Posterior cingulate gyrus (tissue), 11 donors: ENCODE data around the gene CEP295NL.
A peak's percentile ranks its signal among the peaks of the same experiment; 100 is the strongest.
"Not testable (repeated sequence)": the region's sequence is repeated elsewhere in the genome, so short reads cannot be mapped to it uniquely, and the experiment has no call there.

ENCODE experiments used
- DNase-seq, 10 donors: peaks; one replicate each; pipeline versions ENCODE4 v3.0.0 to v3.0.0-alpha.2; 2020 to 2021; ENCODE audit warnings: mixed read lengths in 3 of 10
- intact Hi-C: fragments of 100-400 bp; cut with DNase I; formaldehyde crosslinking; loops from one replicate; pipeline ENCODE4 v1.15.1; 2023

Gene CEP295NL

GRCh38 chr17:78892062-78892456, 10.9 kb downstream of the CEP295NL start:
- intact Hi-C loops, result no loop called here
- no peak for DNase-seq

DNA sequence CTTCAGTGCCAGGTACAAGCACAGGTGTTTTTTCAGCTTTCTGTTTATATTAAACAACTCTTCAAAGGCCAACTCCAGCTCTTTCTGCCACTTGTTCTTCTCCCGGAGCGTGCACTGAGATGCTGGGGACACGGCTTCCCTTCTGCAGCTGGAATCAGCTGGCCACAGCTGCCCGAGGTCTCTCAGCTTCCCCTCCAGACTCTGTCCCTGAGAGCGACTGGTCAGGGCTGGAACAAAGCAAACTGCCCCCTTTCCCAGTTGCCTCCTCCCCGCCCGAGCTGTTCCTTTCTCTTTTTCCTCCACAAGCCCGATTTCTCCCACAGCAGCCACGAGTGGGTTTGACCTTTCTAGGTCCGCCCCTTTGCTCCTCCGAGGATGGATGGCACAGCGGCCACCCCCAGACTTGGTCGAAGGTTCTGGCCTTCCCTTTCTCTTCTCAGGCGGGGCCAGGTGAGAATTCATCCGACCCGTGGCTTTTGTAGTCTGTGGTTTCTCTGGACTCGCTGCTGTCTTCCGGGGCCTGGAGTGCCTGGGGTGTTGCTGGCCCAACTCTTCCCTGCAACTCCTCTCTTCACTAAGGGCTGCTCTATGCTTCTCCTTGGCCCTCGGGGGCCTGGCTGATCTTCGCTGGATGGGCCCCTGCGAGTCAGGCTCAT, 11.5 kb downstream of the CEP295NL start:
- intact Hi-C loops, result no loop called here
- DNase-seq, result peak in 1 of 10 donors; percentile 46

DNA sequence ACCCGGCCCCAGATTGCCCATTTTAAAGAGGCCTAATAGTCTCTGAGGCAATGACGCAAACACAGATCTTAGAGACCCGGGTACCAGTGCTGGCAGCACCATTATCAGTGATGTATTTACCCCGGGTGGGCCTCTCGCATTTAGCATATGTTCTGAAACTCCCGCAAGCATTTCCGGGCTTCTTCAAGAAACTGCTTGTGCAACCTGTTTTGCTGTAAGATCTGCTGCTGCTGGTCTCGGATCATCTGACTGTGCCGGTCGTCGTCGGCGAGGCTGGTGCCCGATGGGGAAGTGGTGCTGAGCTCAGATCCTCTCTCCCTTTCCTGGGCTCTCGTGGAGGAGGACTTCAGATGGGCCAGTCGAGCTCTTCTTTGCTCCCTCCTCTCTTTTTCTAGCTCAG, 12.5 kb downstream of the CEP295NL start:
- intact Hi-C loops, result no loop called here

GRCh38 chr17:78890096-78890495, 12.9 kb downstream of the CEP295NL start:
- intact Hi-C loops, DNase-seq: not testable (repeated sequence)

More for the DNA sequence above, 12.5 kb downstream of the CEP295NL start:
- peak in 8 of 10 donors; percentile 49 to 91 (median 64) for DNase-seq

- DNase-seq, result no peak
- intact Hi-C loops, result no loop called here
Observed at GRCh38 chr17:78889531-78889930, 13.5 kb downstream of the CEP295NL start.

DNA sequence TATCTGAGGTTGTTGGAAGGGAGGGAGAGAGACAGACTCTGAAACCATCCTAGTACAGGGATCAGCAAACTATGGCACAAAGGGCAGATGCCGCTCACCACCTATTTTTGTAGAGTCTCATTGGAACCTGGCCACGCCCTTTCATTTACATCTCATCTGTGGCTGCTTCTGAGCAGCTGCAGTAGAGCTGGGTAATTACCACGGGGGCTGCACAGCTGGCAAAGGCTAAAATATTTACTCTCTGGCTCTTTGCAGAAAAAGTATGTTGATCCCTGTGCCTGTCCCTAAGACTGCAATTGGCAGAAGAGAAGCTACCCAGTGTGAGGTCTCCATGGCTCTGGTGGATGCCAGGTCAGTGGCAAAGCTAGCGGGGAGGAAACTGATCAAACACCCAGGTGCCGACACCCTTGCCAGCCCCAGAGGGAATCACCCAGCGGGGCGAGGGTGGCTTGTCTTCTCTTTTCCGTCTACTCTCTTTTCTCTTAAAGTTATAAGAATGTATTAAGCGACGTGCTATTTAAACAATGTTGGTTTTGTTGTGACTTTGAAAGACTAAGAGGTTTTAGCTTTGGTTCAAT, 14.0 kb downstream of the CEP295NL start:
- intact Hi-C loops, result no loop called here
- no peak for DNase-seq

- intact Hi-C loops, result no loop called here
- no peak for DNase-seq
Observed at GRCh38 chr17:78886954-78887353, 16.0 kb downstream of the CEP295NL start.

DNA sequence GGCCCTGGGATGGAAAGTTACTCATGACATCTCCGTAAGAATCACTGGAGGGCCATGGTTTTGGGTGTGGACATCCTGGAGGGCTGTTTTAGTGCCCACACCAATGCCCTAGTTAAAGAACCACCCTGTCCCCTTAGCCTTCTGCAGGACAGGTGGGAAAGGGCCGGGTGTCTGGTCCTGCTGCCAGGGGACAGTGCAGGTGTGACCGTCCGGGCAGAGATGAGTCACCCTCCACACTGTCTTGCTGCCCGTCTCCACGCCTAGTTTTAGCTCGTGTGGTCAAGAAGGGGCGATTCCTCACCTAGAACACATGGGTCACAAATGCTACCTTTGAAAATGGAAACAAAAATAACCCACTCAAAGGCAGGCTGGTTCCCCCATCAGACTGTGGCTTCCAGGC, 17.0 kb downstream of the CEP295NL start:
- intact Hi-C loops, result no loop called here
- no peak for DNase-seq

- intact Hi-C loops, result loop anchor here (5.0 kb wide), 1 partner anchor 37 kb away; no protein-coding TSS in a partner anchor
- DNase-seq, result peak in 1 of 10 donors; percentile 84
Observed at GRCh38 chr17:78884876-78885667, 17.9 kb downstream of the CEP295NL start.

GRCh38 chr17:78884148-78884825, 18.7 kb downstream of the CEP295NL start:
- DNase-seq, result peak in 8 of 10 donors; percentile 54 to 95 (median 70)
- intact Hi-C loops, result loop anchor here (5.0 kb wide), 1 partner anchor 38 kb away; no protein-coding TSS in a partner anchor

GRCh38 chr17:78883533-78884131, 19.4 kb downstream of the CEP295NL start:
- DNase-seq, result peak; percentile 71 to 97 (median 84)
- intact Hi-C loops, result loop anchor here (5.0 kb wide), 1 partner anchor 39 kb away; no protein-coding TSS in a partner anchor

DNA sequence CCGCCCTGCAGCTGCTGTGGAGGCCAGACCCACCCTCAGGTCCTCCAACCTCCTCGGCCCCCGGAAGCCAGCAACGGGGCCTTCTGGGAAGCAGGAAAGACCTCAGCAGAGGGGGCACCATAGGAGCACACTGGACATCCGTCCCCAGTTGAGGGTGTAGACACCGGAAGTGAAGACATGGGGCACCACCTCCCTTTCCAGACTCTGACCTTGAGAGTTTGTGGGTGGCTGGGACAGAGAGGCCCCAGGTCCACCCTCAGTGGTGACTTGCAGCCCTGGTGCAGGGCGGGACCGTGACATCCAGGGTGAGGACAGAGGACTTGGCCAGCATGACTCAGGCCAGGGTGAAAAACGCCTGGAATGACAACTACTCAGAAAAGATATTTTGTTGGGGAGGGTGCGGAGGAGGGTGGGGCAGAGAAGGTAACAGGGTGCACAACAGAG, 19.9 kb downstream of the CEP295NL start:
- DNase-seq, result peak in 1 of 10 donors; percentile 87
- intact Hi-C loops, result loop anchor here (5.0 kb wide), 1 partner anchor 39 kb away; no protein-coding TSS in a partner anchor

- no peak for DNase-seq
- intact Hi-C loops, result loop anchor here (5.0 kb wide), 1 partner anchor 40 kb away; no protein-coding TSS in a partner anchor
Observed at GRCh38 chr17:78882540-78883088, 20.4 kb downstream of the CEP295NL start.

GRCh38 chr17:78879635-78880186, 23.3 kb downstream of the CEP295NL start:
- intact Hi-C loops, result loop anchor here (5.0 kb wide), 1 partner anchor 43 kb away; no protein-coding TSS in a partner anchor
- peak in 1 of 10 donors; percentile 87 for DNase-seq

GRCh38 chr17:78878871-78879527, 24.0 kb downstream of the CEP295NL start:
- intact Hi-C loops, result no loop called here

GRCh38 chr17:78878261-78878660, 24.7 kb downstream of the CEP295NL start:
- intact Hi-C loops, result no loop called here
- DNase-seq, result peak in 1 of 10 donors; percentile 81

More at GRCh38 chr17:78878871-78879527, 24.0 kb downstream of the CEP295NL start:
- peak in 1 of 10 donors; percentile 72 for DNase-seq

GRCh38 chr17:78876954-78877517, 26.0 kb downstream of the CEP295NL start:
- DNase-seq, intact Hi-C loops: not testable (repeated sequence)

- intact Hi-C loops, result no loop called here
- DNase-seq, result no peak
Observed at GRCh38 chr17:78876094-78876597, 26.9 kb downstream of the CEP295NL start.
